PFSK-1 (cell line): Measurements from ENCODE around the gene PBX3.

Experiments
- POLR2AphosphoS5 ChIP-seq: IDR thresholded peaks from 2 replicates; pipeline ENCODE4 v1.6.1; 2012; ENCODE audit warnings: low read depth, mild to moderate bottlenecking, control low read depth, low read length, moderate library complexity
- REST ChIP-seq, 2 experiments: IDR thresholded peaks; 2 replicates each; pipeline versions ENCODE4 v1.6.1 to v1.8.0; 2011 to 2012; ENCODE audit warnings: low read depth in 2 of 2, low read length in 2 of 2, control low read depth in 1 of 2, inconsistent platforms in 1 of 2, mild to moderate bottlenecking in 1 of 2, moderate library complexity in 1 of 2; ENCODE audit not compliant: insufficient read depth in 1 of 2
- SIN3A ChIP-seq: IDR thresholded peaks from 2 replicates; pipeline ENCODE4 v1.6.1; 2012; ENCODE audit warnings: mild to moderate bottlenecking, low read length, moderate library complexity, borderline replicate concordance; ENCODE audit not compliant: insufficient read depth

- TF ChIP-seq POLR2AphosphoS5 (no peak), SIN3A (no peak), REST (IDR thresholded peaks at IDR 0.05; ENCODE audit: insufficient read depth in 1 of 2, low read depth in 2 of 2, low read length in 2 of 2) (no peak)
Measured at GRCh38 chr9:126000256-126000655, 253.1 kb downstream of the PBX3 start.
